GM12873 (cell line): ENCODE results near the gene ZFP36L2.

Experiments used
- TF ChIP-seq, protein P1 (sequence below): IDR thresholded peaks from 2 replicates; pipeline ENCODE4 v1.5.1; 2012; ENCODE audit warnings: low read depth, mild to moderate bottlenecking, moderate library complexity, low read length, control low read depth; ENCODE audit not compliant: insufficient read depth; ENCODE audit errors: missing control alignments

Gene ZFP36L2

DNA sequence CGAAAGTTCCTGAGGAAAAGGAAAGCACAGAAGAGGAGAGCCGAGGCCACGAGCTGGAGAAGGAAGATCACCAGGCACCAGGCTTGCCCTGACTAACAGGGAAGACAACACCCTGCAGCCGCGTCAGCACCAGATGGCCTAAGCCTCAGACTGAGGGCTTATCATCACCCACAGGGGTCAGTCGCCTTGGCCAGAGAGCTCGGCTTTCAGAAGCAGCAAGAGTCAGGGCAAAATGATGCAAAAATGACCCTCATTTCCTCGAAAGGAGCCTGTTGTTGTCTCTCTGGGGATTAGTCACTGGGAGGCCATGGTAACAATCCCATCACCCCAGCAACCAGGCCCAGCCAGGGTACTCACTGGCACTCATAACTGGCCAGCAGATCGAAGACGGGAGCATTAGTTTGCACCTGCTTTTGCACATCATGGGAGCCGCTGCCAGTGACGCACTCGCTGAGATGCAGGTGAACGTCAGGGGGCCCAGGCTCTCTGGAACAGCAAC is 42.7 kb upstream of the ZFP36L2 start:
- TF ChIP-seq, protein P1, sequence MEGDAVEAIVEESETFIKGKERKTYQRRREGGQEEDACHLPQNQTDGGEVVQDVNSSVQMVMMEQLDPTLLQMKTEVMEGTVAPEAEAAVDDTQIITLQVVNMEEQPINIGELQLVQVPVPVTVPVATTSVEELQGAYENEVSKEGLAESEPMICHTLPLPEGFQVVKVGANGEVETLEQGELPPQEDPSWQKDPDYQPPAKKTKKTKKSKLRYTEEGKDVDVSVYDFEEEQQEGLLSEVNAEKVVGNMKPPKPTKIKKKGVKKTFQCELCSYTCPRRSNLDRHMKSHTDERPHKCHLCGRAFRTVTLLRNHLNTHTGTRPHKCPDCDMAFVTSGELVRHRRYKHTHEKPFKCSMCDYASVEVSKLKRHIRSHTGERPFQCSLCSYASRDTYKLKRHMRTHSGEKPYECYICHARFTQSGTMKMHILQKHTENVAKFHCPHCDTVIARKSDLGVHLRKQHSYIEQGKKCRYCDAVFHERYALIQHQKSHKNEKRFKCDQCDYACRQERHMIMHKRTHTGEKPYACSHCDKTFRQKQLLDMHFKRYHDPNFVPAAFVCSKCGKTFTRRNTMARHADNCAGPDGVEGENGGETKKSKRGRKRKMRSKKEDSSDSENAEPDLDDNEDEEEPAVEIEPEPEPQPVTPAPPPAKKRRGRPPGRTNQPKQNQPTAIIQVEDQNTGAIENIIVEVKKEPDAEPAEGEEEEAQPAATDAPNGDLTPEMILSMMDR, result no peak

GRCh38 chr2:43268066-43268953 is 41.9 kb upstream of the ZFP36L2 start:
- TF ChIP-seq, protein P1, result no peak

GRCh38 chr2:43267381-43267780 is 41.0 kb upstream of the ZFP36L2 start:
- TF ChIP-seq, protein P1, result no peak

DNA sequence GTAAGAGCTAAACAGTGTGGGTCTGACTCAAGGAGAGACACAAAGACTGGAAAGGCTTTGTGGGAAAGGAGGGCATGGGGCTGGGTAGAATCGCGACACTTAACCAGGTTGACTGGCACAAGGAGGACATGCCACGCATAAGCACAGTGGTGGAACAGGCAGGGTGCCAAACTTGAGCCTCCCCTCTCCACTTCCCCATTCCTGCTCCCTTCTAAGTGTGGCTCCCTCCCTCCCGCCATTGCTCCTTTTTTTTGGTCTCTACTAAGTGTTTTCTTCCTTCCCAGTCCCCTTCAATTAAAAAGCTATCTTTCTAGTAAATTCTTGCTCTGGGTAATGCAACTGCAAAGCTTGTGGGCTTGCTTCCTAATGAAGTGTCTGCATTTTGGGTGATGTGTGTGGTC is 40.3 kb upstream of the ZFP36L2 start:
- TF ChIP-seq, protein P1, result no peak

GRCh38 chr2:43265421-43265820 is 39.0 kb upstream of the ZFP36L2 start:
- TF ChIP-seq, protein P1, result no peak

DNA sequence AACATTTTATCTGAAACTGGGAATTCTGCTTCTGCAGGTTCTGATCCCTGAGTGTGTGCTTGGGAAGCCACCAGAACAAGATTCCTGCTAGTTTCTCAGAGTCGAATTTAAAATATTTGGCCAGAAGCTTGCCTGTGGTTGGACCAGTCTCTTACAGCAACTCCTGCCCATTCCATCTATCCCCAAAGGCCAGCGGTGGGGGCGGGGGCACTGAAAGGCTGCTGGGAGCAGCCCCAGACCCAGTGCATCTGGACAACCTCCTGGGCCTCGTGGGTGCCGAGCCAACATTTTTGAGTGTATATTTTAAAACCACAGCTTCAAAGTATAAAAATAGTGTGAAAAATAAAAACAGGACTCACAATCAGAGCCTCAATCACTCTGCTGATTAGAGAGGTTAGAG is 38.6 kb upstream of the ZFP36L2 start:
- TF ChIP-seq, protein P1, result no peak

DNA sequence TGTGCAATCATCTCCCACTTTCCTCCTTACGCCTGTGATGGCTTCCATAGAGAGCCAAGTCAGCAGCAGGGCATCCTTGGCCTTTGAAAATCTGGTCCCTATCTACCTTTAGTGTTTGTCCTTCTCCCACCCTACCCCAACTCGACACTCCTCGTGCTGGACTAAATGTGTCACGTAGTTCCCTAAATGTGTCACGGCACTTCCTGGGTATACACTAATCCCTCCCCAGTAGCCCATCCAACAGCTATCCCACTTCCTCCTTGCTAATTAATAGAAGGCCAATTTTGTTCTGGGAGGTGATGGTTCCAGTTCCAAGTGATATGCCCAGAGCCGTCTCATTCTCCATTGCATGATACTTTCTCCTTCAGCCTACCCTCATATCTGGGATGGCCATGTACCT is 36.5 kb upstream of the ZFP36L2 start:
- TF ChIP-seq, protein P1, result no peak
